Endothelial cell of umbilical vein (primary cell): ENCODE results near the gene MIA. TPM values are rescaled to one million over a fixed set of nuclear protein-coding genes. Genes with fewer than 3 reads are reported as not detected.
"Not testable (repeated sequence)": the region's sequence is repeated elsewhere in the genome, so short reads cannot be mapped to it uniquely, and the experiment has no call there.

ENCODE experiments used
- BruUV-seq: library from RNA; stranded (reverse); fragments of 400-500 nt; replicated peaks from 2 replicates; lab custom pipeline; 2021; lab: Mats Ljungman, UMichigan
- CTCF ChIA-PET: fragments of 300-600, 350-600 bp; sonication (Branson Sonifier 250); formaldehyde crosslinking; loops from one replicate; lab custom pipeline; 2021; ENCODE audit warnings: antibody characterized with exemption, inconsistent platforms; lab: Charles Lee
- POLR2A ChIA-PET: fragments of 300-600, 350-600 bp; sonication (Branson Sonifier 250); formaldehyde crosslinking; loops from one replicate; lab custom pipeline; 2021; ENCODE audit warnings: antibody characterized with exemption, inconsistent platforms; lab: Charles Lee
- DNase-seq: peaks from one replicate; pipeline ENCODE4 v3.0.0-alpha.2; 2011; ENCODE audit warnings: low read depth, low spot score
- FAIRE-seq: peaks from 2 replicates; lab custom pipeline; 2011; peaks lifted over from hg19 to GRCh38; lab: Jason Lieb, UNC
- H2AFZ ChIP-seq: 2 replicates; pipeline ENCODE4 v1.6.0; 2012; ENCODE audit warnings: low read depth, low read length, control low read depth, inconsistent platforms
- H3K27ac ChIP-seq: 2 replicates; pipeline ENCODE4 v1.5.1; 2011; ENCODE audit warnings: low read depth, mild to moderate bottlenecking, control low read depth, low read length, moderate library complexity; ENCODE audit not compliant: insufficient read depth
- H3K27me3 ChIP-seq, 2 experiments: 2 replicates each; pipeline versions ENCODE4 v1.6.0 to v1.6.1; 2011; ENCODE audit warnings: low read length in 2 of 2, mixed read lengths in 1 of 2; ENCODE audit not compliant: control insufficient read depth in 2 of 2, insufficient read depth in 2 of 2
- H3K36me3 ChIP-seq, 2 experiments: 2 replicates in 1 of 2; 3 replicates in 1 of 2; pipeline ENCODE4 v1.5.1; 2011; ENCODE audit warnings: low read length in 2 of 2, mild to moderate bottlenecking in 1 of 2, moderate library complexity in 1 of 2; ENCODE audit not compliant: control insufficient read depth in 2 of 2, insufficient read depth in 2 of 2; ENCODE audit errors: extremely low read depth in 1 of 2
- H3K4me1 ChIP-seq: 3 replicates; pipeline ENCODE4 v1.5.1; 2011; ENCODE audit warnings: mild to moderate bottlenecking, low read length; ENCODE audit not compliant: control insufficient read depth, insufficient read depth; ENCODE audit errors: extremely low read depth
- H3K4me2 ChIP-seq: 2 replicates; pipeline ENCODE4 v1.6.1; 2011; ENCODE audit warnings: low read length, control low read depth, mixed read lengths; ENCODE audit not compliant: insufficient read depth
- H3K4me3 ChIP-seq, 3 experiments: fragments of 200-600 bp in 1 of 3; sonication (generic), shearing (Covaris generic) in 1 of 3; replicated peaks in 1 of 3; 2 replicates each; pipeline ENCODE4 v1.5.1; 2011 to 2016; ENCODE audit warnings: control low read depth in 3 of 3, low read length in 3 of 3, mild to moderate bottlenecking in 2 of 3, inconsistent platforms in 1 of 3, low read depth in 1 of 3, moderate library complexity in 1 of 3; ENCODE audit not compliant: insufficient read depth in 1 of 3
- H3K79me2 ChIP-seq: 2 replicates; pipeline ENCODE4 v1.6.0; 2012; ENCODE audit warnings: low read length, inconsistent platforms; ENCODE audit not compliant: control insufficient read depth, insufficient read depth
- H3K9ac ChIP-seq: replicated peaks from 2 replicates; pipeline ENCODE3; 2011; ENCODE audit warnings: low read length, control low read depth; ENCODE audit not compliant: insufficient read depth; ENCODE audit errors: extremely low read depth
- H3K9me1 ChIP-seq: replicated peaks from 3 replicates; pipeline ENCODE4 v1.6.0; 2011; ENCODE audit warnings: mild to moderate bottlenecking, low read length; ENCODE audit not compliant: control insufficient read depth, insufficient read depth; ENCODE audit errors: extremely low read depth
- H3K9me3 ChIP-seq: replicated peaks from 2 replicates; pipeline ENCODE4 v1.5.1; 2012; ENCODE audit warnings: low read length, inconsistent platforms; ENCODE audit not compliant: control insufficient read depth, insufficient read depth
- H4K20me1 ChIP-seq: replicated peaks from 2 replicates; pipeline ENCODE3; 2011; ENCODE audit warnings: mild to moderate bottlenecking, low read length; ENCODE audit not compliant: control insufficient read depth, insufficient read depth; ENCODE audit errors: extremely low read depth
- dilution Hi-C: fragments of 300-500 bp; cut with MboI; formaldehyde crosslinking; loops from one replicate; pipeline ENCODE4 v1.15.0; 2019; ENCODE audit warnings: low sequenced_read_pairs; ENCODE audit not compliant: extremely low pct_ligation_motif_present
- intact Hi-C: fragments of 100-400 bp; cut with micrococcal nuclease; formaldehyde crosslinking; loops from one replicate; pipeline ENCODE4 v1.10.0; 2022
- polyA plus RNA-seq, 4 experiments: library from polyadenylated mRNA; depleted of rRNA in 3 of 4; stranded (reverse) in 3 of 4; unstranded in 1 of 4; fragments of >200 nt; gene quantifications; 2 replicates each; pipeline versions ENCODE4 v1.2.1 to v1.2.3, GENCODE V29; 2011 to 2012; ENCODE audit warnings: missing spikeins in 1 of 4
- total RNA-seq: library from RNA; stranded (reverse); gene quantifications from 2 replicates; pipeline ENCODE4 v1.2.3, GENCODE V29; 2021

Gene MIA
- total and polyA plus RNA-seq, 2 donors (not counting 3 experiments of a cell fraction or from before 2014, with no cell fraction given) = 0.32 TPM; not detected in 1

DNA sequence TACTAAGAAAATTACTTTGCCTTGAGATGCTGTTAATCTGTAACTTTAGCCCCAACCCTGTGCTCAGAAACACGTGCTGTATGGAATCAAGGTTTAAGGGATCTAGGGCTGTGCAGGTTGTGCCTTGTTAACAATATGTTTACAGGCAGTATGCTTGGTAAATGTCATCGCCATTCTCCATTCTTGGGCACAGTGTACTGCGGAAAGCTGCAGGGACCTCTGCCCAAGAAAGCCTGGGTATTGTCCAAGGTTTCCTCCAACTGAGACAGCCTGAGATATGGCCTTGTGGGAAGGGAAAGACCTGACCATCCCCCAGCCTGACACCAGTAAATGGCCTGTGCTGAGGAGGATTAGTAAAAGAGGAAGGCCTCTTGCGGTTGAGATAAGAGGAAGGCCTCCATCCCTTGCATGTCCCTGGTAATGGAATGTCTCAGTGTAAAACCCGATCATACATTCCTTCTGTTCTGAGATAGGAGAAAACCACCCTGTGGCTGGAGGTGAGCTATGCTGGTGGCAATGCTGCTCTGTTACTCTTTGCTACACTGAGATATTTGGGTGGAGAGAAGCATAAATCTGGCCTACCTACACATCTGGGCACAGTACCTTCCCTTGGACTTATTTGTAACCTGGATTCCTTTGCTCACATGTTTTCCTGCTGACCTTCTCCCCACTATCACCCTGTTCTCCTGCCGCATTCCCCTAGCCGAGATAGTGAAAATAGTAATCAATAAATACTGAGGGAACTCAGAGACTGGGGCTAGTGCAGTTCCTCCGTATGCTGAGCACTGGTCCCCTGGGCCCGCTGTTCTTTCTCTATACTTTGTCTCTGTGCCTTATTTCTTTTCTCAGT, 47.6 kb downstream of the MIA start:
- dilution Hi-C loops, POLR2A ChIA-PET, FAIRE-seq, H2AFZ ChIP-seq, BruUV-seq, H3K79me2 ChIP-seq, H3K4me1 ChIP-seq, H4K20me1 ChIP-seq, H3K9ac ChIP-seq, DNase-seq, H3K9me3 ChIP-seq, H3K36me3 ChIP-seq, H3K4me2 ChIP-seq, H3K9me1 ChIP-seq, H3K4me3 ChIP-seq, H3K27me3 ChIP-seq, H3K27ac ChIP-seq: not testable (repeated sequence)
- intact Hi-C loops = loop anchor here (5.0 kb wide), 1 partner anchor 319 kb away; no protein-coding TSS in a partner anchor
- CTCF ChIA-PET = interaction anchor here (1.3 to 2.0 kb wide), 2 partner anchors 160 to 161 kb away, joined by 5 to 9 read pairs; no protein-coding TSS in a partner anchor

DNA sequence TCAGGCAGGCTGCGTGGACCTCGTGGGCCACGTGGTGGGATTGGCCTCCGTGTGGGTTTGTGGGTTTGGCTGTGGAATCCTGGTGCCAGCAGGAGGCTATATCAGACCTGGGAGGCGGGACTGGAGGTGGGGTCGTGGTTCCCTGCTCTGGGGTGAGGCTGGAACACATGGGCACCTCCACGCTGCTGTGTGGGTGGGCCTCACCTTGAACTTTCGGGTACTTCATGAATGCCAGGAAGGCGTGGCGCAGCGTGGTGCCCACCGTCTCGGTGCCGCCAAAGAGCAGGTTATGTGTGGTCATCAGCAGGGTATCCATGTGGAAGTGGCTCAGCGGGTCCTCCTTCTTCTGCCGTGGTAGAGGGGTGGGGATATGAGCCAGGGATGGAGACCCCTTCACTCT, 49.6 kb downstream of the MIA start:
- DNase-seq, H3K4me1 ChIP-seq, H4K20me1 ChIP-seq, H3K4me3 ChIP-seq, H3K79me2 ChIP-seq, H3K4me2 ChIP-seq, H3K9me3 ChIP-seq, H3K27ac ChIP-seq, H2AFZ ChIP-seq, BruUV-seq, H3K9ac ChIP-seq, H3K27me3 ChIP-seq, H3K9me1 ChIP-seq, dilution Hi-C loops, POLR2A ChIA-PET, H3K36me3 ChIP-seq, FAIRE-seq: not testable (repeated sequence)
- CTCF ChIA-PET = interaction anchor here (2.0 kb wide), 1 partner anchor 162 kb away, joined by 9 read pairs; no protein-coding TSS in a partner anchor
- intact Hi-C loops = loop anchor here (5.0 kb wide), 1 partner anchor 317 kb away; no protein-coding TSS in a partner anchor

DNA sequence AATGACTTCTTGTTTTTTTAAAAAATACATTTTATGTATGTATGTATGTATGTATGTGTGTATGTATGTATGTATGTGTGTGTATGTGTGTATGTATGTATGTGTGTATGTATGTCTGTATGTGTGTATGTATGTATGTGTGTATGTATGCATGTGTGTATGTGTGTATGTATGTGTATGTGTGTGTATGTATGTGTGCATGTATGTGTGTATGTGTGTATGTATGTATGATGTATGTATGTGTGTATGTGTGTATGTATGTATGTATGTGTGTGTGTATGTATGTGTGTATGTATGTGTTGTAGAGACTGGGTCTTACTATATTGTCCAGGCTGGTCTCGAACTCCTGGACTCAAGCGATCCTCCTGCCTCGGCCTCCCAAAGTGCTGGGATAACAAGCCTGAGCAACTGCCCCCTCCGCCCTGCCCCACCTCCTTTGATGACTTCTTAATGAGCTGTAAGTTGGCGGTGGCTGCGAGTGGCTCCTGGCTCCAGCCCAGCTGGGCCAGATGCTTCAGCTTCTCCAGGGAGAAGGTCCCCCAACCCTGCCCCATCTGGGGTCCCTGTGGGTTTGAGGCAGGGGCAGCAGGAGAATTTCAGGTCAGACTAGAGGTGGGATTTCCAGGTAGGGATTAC, 50.3 kb downstream of the MIA start:
- H3K36me3 ChIP-seq, intact Hi-C loops, H3K27me3 ChIP-seq, H3K4me3 ChIP-seq, dilution Hi-C loops, POLR2A ChIA-PET, FAIRE-seq, H3K9ac ChIP-seq, H4K20me1 ChIP-seq, BruUV-seq, H3K9me3 ChIP-seq, H3K9me1 ChIP-seq, H3K4me1 ChIP-seq, DNase-seq, H2AFZ ChIP-seq, CTCF ChIA-PET, H3K4me2 ChIP-seq, H3K27ac ChIP-seq, H3K79me2 ChIP-seq: not testable (repeated sequence)

DNA sequence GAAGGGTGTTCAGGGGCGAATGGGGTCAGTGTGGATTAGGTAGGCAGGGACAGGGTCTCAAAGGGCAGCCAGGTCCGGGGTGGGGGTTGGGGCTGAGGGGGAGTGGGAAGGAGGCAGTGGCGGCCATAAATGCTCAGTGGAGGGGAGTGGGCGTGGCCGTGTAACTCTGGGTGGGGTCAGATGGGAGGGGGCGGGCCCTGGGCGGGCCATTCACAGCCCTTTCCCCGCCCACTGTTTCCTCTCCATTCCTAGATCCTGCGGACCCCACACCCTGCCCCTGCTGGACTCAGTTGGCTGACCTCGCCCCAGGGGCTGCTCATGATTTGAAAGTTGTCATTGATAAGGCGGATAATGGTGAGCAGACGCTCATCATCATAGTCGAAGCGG, 51.0 kb downstream of the MIA start:
- H3K4me1 ChIP-seq, H3K27ac ChIP-seq, H3K27me3 ChIP-seq, DNase-seq, POLR2A ChIA-PET, dilution Hi-C loops, H3K9ac ChIP-seq, H3K4me2 ChIP-seq, BruUV-seq, H2AFZ ChIP-seq, H3K79me2 ChIP-seq, CTCF ChIA-PET, H3K9me3 ChIP-seq, FAIRE-seq, intact Hi-C loops, H3K4me3 ChIP-seq, H4K20me1 ChIP-seq, H3K36me3 ChIP-seq, H3K9me1 ChIP-seq: not testable (repeated sequence)
